Spleen (tissue), 11 donors: ENCODE results near the gene PRSS8. TPM values are rescaled to one million over a fixed set of nuclear protein-coding genes. Genes with fewer than 3 reads are reported as not detected.

Experiments
- DNase-seq: peaks from one replicate; pipeline ENCODE4 v3.0.0-alpha.2; 2020
- H3K27ac ChIP-seq, 8 donors: fragments of 200-600 bp; sonication (generic) in 7 of 8; 1 replicate in 4 of 8; 2 replicates in 4 of 8; pipeline versions ENCODE4 v1.5.0 to v1.8.0; 2016 to 2021; ENCODE audit warnings: inconsistent platforms in 4 of 8, mild to moderate bottlenecking in 4 of 8, moderate library complexity in 1 of 8
- H3K27me3 ChIP-seq, 7 donors: fragments of 200-600 bp; sonication (generic) in 6 of 7; replicated peaks in 1 of 7; 1 replicate in 4 of 7; 2 replicates in 3 of 7; pipeline versions ENCODE4 v1.5.0 to v1.8.0; 2016 to 2021; ENCODE audit warnings: inconsistent platforms in 3 of 7, mild to moderate bottlenecking in 1 of 7
- H3K36me3 ChIP-seq, 6 donors: fragments of 200-600 bp; sonication (generic) in 5 of 6; 1 replicate in 4 of 6; 2 replicates in 2 of 6; pipeline versions ENCODE4 v1.5.0 to v1.8.0; 2016 to 2021; ENCODE audit warnings: inconsistent platforms in 2 of 6
- H3K4me1 ChIP-seq, 6 donors: fragments of 200-600 bp; sonication (generic) in 5 of 6; 1 replicate in 3 of 6; 2 replicates in 3 of 6; pipeline versions ENCODE4 v1.5.0 to v1.8.0; 2016 to 2021; ENCODE audit warnings: inconsistent platforms in 3 of 6
- H3K4me3 ChIP-seq, 8 donors: fragments of 200-600 bp; sonication (generic) in 7 of 8; 1 replicate in 4 of 8; 2 replicates in 4 of 8; pipeline versions ENCODE4 v1.5.0 to v1.8.0; 2016 to 2021; ENCODE audit warnings: inconsistent platforms in 4 of 8, mild to moderate bottlenecking in 4 of 8, moderate library complexity in 2 of 8
- H3K9me3 ChIP-seq, 8 donors: fragments of 200-600 bp; sonication (generic) in 7 of 8; 1 replicate in 4 of 8; 2 replicates in 4 of 8; pipeline versions ENCODE4 v1.5.0 to v1.8.0; 2016 to 2021; ENCODE audit warnings: inconsistent platforms in 4 of 8
- CTCF ChIP-seq, 11 experiments: fragments of 200-600 bp in 7 of 11; fragments of 450-650 bp in 4 of 11; sonication (generic) in 4 of 11; IDR thresholded peaks in 8 of 11; conservative IDR thresholded peaks in 3 of 11; 1 replicate in 7 of 11; 2 replicates in 4 of 11; pipeline versions ENCODE4 v1.4.0 to v1.8.0; 2016 to 2021; ENCODE audit warnings: antibody characterized with exemption in 11 of 11, inconsistent platforms in 4 of 11, mild to moderate bottlenecking in 1 of 11
- POLR2A ChIP-seq, 3 donors: fragments of 450-650 bp; IDR thresholded peaks; one replicate each; pipeline ENCODE4 v1.5.1; 2017; ENCODE audit warnings: antibody characterized with exemption in 3 of 3, mild to moderate bottlenecking in 1 of 3
- POLR2AphosphoS5 ChIP-seq, 3 donors: sonication (generic); formaldehyde crosslinking; IDR thresholded peaks; one replicate each; pipeline ENCODE4 v1.5.1; 2017; ENCODE audit warnings: antibody characterized with exemption in 3 of 3
- WGBS, 5 donors: extraction: QIAGEN DNeasy Blood & Tissue Kit in 3 of 5; methylation state at CpG; one replicate each; pipeline versions ENCODE4 v1.1.5 to v1.1.7; 2013 to 2018; 5-methylcytosine and 5-hydroxymethylcytosine counted together
- intact Hi-C: fragments of 100-400 bp; cut with DNase I; formaldehyde crosslinking; loops from one replicate; pipeline ENCODE4 v1.15.0; 2023; ENCODE audit warnings: low total_unique reads
- polyA plus RNA-seq, 3 donors: library from polyadenylated mRNA; stranded (reverse); fragments of 200-250 nt; gene quantifications; one replicate each; pipeline ENCODE4 v1.2.1, GENCODE V29; 2013
- total RNA-seq, 7 donors: library from RNA; depleted of rRNA in 3 of 7; stranded (reverse); fragments of >200 nt in 3 of 7; fragmentation: NEBNext Ultra II Directional in 4 of 7; extraction: Animal tissue kit (Norgen Biotek cat#: 25700) in 4 of 7; gene quantifications; one replicate each; pipeline versions ENCODE4 v1.1.0 to v1.2.1, GENCODE V29; 2016 to 2021
- donor health status: healthy with polysubstance abuse.
- donor health status: DM: no; HTN: no; CAD: no; lungs with moderate emphysema.
- donor health status: DM: no; HTN: no; CAD: no.
- donor health status: Bipolar disorder and iron deficiency.
- donor health status: healthy.
- donor health status: DM: no; HTN: no; CAD: no.
- donor health status: DM: yes; HTN: yes; CAD: no.

PRSS8 gene
- total and polyA plus RNA-seq, 10 donors = 0.07 to 0.19 (median 0.15) TPM; not detected in 7

DNA sequence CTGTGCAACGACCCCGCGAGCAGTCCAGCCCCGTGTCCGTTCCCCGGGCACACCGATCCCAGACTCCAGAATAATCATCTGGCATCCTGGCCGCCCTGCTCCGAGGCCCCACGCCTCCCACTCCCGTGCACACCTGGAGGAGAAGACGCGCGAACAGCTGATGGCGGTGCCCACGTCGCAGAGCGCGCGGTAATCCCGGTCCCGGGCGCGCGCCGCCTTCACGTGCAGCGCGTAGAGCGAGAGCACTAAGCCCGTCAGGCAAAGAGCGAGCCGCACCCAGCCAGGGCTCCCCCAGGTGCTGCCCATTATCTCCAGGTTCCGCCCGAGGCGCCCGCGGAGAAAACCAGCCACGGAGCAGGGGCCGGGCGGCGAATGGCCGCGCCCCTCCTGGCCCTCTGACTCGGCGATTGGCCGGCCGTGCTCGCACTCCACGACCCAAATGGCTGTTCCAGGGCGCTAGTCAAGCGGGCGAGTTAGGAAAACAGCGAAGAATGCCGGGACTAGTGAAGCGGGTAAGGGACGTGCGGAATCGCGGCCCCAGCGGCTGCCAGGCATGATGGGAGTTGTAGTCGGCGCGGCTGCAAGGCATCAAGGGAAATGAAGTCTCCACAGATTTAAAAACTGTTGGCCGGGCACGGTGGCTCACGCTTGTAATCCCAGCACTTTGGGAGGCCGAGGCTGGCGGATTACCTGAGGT is 41.0 kb downstream of the PRSS8 start, which contains the start of gene VKORC1:
VKORC1 (minus strand) TSS at position 374 of the 697 bp plus-strand sequence; CDS start at position 306, 68 bp downstream.
- Histone ChIP-seq H3K27me3 (no peaks in the 10 kb centered on the region), H3K36me3 (peaks cover 0 to 22% (median 13%) of the 10 kb centered on the region in 6 donors), H3K9me3 (no peaks in the 10 kb centered on the region), H3K4me1 (peaks cover 18 to 41% (median 30%) of the 10 kb centered on the region in 6 donors), H3K27ac (peak within 1 kb of the TSS; percentile 67 to 95 (median 89)), H3K4me3 (peak within 1 kb of the TSS; percentile 48 to 84 (median 73))
- peak; percentile 96 for DNase-seq
- WGBS, 5 donors = 0 to 1% (median 1%) methylated on average over 28 to 69 of the region's 69 CpGs
- intact Hi-C loops = loop anchor here (10.0 kb wide), 1 partner anchor 110 kb away; the partner anchor contains the start of gene HSD3B7
- TF ChIP-seq POLR2AphosphoS5 (IDR thresholded peaks at IDR 0.05) = peak; percentile 92 to 95 (median 94)
- no peak for TF ChIP-seq POLR2A (IDR thresholded peaks at IDR 0.05)
- TF ChIP-seq CTCF (IDR thresholded peaks at IDR 0.05 in 8 of 11, conservative IDR thresholded peaks at IDR 0.05 in 3 of 11) = peak in 4 of 11 experiments; percentile 25 to 34 (median 28)

DNA sequence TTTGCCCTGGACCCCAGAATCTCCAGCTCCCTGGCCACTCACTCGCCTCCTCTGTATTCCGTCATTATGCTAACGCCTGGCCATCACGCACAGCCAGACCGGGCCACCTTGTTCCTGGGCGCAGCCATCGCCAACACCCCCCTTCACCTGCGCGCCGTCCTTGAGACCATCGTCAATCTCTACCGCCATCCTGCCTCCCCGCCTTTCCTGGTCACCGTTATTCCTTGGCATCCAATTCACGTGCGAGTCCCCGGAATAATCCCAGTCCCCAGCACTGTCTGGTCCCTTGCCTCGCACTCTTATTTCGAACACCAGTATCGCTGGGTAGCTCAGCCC is 41.5 kb downstream of the PRSS8 start:
- H3K36me3 ChIP-seq = peaks cover 0 to 27% (median 13%) of the 10 kb centered on the region in 6 donors
- no peaks in the 10 kb centered on the region for H3K9me3 ChIP-seq
- no peaks in the 10 kb centered on the region for H3K27me3 ChIP-seq
- H3K4me1 ChIP-seq = peaks cover 18 to 41% (median 30%) of the 10 kb centered on the region in 6 donors
- WGBS, 5 donors = 0 to 3% (median 1%) methylated on average over 17 to 20 of the region's 20 CpGs
- no peak for DNase-seq
- intact Hi-C loops = loop anchor here (10.0 kb wide), 1 partner anchor 109 kb away; the partner anchor contains the start of gene HSD3B7
- H3K4me3 ChIP-seq = peak overlapping the region; percentile 48 to 84 (median 73)
- TF ChIP-seq POLR2A (IDR thresholded peaks at IDR 0.05) (no peak), CTCF (IDR thresholded peaks at IDR 0.05 in 8 of 11, conservative IDR thresholded peaks at IDR 0.05 in 3 of 11) (no peak), POLR2AphosphoS5 (IDR thresholded peaks at IDR 0.05) (no peak)
- peak overlapping the region; percentile 67 to 95 (median 89) for H3K27ac ChIP-seq

DNA sequence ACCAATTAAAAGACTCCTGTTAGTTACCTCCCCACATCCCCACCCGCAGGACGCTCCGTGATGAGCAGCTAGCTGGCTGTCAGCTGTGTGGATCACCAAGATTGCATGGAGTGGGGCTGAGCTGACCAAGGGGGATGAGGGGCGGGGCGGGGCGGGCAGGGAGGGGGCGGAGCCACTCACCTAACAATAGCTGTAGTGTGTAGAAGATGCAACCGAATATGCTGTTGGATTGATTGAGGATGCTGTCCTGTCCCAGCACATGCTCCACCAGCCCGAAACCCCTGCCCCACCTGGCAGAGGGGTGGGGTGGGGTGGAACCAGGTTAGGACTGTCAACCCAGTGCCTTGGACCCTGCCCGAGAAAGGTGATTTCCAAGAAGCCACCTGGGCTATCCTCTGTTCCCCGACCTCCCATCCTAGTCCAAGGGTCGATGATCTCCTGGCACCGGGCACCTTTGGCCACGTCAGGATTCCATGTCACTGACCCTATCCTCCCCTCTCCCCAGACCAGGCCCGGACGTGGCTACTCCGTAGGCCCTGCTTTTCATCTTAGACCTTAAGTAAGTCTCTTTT is 42.3 kb downstream of the PRSS8 start:
- H3K4me3 ChIP-seq = peak overlapping the region in 5 of 8 donors; percentile 69 to 84 (median 78)
- H3K27me3 ChIP-seq = no peaks in the 10 kb centered on the region
- no peak overlapping the region for H3K27ac ChIP-seq
- no peaks in the 10 kb centered on the region for H3K9me3 ChIP-seq
- H3K4me1 ChIP-seq = peaks cover 18 to 41% (median 30%) of the 10 kb centered on the region in 6 donors
- WGBS, 5 donors = 58 to 71% (median 64%) methylated on average over 14 to 17 of the region's 17 CpGs
- peak; percentile 70 for DNase-seq
- H3K36me3 ChIP-seq = peaks cover 0 to 35% (median 15%) of the 10 kb centered on the region in 6 donors
- intact Hi-C loops = loop anchor here (10.0 kb wide), 1 partner anchor 108 kb away; the partner anchor contains the start of gene HSD3B7
- no peak for TF ChIP-seq CTCF (IDR thresholded peaks at IDR 0.05 in 8 of 11, conservative IDR thresholded peaks at IDR 0.05 in 3 of 11)
- TF ChIP-seq POLR2A (IDR thresholded peaks at IDR 0.05) = no peak

DNA sequence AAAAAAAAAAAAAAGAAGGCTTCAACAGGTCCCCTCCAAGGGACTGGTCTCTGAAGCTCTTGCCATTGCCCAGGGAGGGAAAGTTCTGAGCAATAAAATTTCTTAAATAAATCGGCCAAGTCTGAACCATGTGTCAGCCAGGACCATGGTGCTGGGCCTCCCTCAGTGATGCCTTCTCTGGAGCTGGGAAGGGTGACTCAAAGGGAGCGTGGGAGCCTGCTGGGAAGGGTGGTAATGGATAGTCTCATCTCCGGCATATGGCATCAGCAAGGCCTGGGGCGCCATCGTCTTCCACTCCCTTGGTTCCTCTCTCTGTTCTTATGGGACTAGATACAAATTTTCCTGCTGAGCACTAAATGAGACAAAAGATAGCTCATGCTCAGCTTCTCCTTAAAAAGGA is 43.2 kb downstream of the PRSS8 start:
- H3K9me3 ChIP-seq = no peaks in the 10 kb centered on the region
- no peaks in the 10 kb centered on the region for H3K27me3 ChIP-seq
- H3K36me3 ChIP-seq = peaks cover 0 to 43% (median 15%) of the 10 kb centered on the region in 6 donors
- TF ChIP-seq POLR2A (IDR thresholded peaks at IDR 0.05) (no peak), POLR2AphosphoS5 (IDR thresholded peaks at IDR 0.05) (no peak)
- no peak overlapping the region for H3K27ac ChIP-seq
- DNase-seq = peak; percentile 48
- H3K4me1 ChIP-seq = peaks cover 18 to 41% (median 30%) of the 10 kb centered on the region in 6 donors
- no peak overlapping the region for H3K4me3 ChIP-seq
- 91 to 98% (median 95%) methylated on average over 5 of the region's 5 CpGs for WGBS, 5 donors
- intact Hi-C loops = loop anchor here (10.0 kb wide), 1 partner anchor 108 kb away; the partner anchor contains the start of gene HSD3B7
